GM21717 (cell line): ENCODE results near the gene PPP1R15A.
"Not testable (repeated sequence)": the region's sequence is repeated elsewhere in the genome, so short reads cannot be mapped to it uniquely, and the experiment has no call there.

Experiments
- ATAC-seq: cut with Tn5 transposase; IDR thresholded peaks from one replicate; pipeline ENCODE4 v1.9.1; 2021; ENCODE audit warnings: mild to moderate bottlenecking, moderate library complexity; ENCODE audit not compliant: unreplicated experiment

Gene PPP1R15A

GRCh38 chr19:48910803-48911202 lies 38.6 kb downstream of the PPP1R15A start:
- no peak for ATAC-seq

- ATAC-seq: no peak
These were observed 41.1 kb downstream of the PPP1R15A start for GRCh38 chr19:48913114-48913889.

- ATAC-seq: no peak
These were observed 42.0 kb downstream of the PPP1R15A start for GRCh38 chr19:48914181-48914580.

- ATAC-seq: no peak
These were observed 43.5 kb downstream of the PPP1R15A start for GRCh38 chr19:48915757-48916156.

GRCh38 chr19:48918071-48918470 lies 45.9 kb downstream of the PPP1R15A start:
- no peak for ATAC-seq

- no peak for ATAC-seq
These were observed 46.6 kb downstream of the PPP1R15A start for GRCh38 chr19:48918801-48919247.

- ATAC-seq: not testable (repeated sequence)
These were observed 47.0 kb downstream of the PPP1R15A start for GRCh38 chr19:48919271-48919670.

GRCh38 chr19:48920949-48921348 lies 48.7 kb downstream of the PPP1R15A start:
- ATAC-seq: no peak

GRCh38 chr19:48921721-48922500 lies 49.7 kb downstream of the PPP1R15A start:
- no peak for ATAC-seq

- ATAC-seq: no peak
These were observed 50.6 kb downstream of the PPP1R15A start for GRCh38 chr19:48922548-48923490.

GRCh38 chr19:48925240-48925843 lies 53.1 kb downstream of the PPP1R15A start:
- no peak for ATAC-seq
